ENCODE data around the gene PODXL2.
"Not testable (repeated sequence)": the region's sequence is repeated elsewhere in the genome, so short reads cannot be mapped to it uniquely, and the experiment has no call there.

Gene PODXL2

DNA sequence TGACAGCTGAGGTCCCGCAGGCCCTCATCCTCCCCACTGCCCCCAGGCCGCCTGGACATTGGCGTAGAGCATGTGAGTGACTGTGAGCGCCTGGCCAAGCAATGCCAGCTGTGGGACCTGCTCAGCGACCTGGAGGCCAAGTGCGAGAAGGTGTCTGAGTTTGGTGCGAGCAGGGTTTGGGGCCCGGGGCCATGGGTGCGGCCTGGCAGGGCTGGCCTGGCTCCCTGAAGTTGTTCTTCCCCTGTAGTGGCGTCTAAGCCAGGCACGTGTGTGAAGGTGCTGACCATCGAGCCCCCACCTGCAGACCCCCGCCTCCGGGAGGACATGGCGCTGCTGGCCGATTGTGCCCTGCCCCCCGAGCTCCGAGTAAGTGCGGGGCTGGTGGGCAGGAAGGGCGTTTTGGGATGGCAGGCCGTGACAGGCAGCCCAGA is 48.0 kb downstream of the PODXL2 start:
- no peak for DNase-seq

DNA sequence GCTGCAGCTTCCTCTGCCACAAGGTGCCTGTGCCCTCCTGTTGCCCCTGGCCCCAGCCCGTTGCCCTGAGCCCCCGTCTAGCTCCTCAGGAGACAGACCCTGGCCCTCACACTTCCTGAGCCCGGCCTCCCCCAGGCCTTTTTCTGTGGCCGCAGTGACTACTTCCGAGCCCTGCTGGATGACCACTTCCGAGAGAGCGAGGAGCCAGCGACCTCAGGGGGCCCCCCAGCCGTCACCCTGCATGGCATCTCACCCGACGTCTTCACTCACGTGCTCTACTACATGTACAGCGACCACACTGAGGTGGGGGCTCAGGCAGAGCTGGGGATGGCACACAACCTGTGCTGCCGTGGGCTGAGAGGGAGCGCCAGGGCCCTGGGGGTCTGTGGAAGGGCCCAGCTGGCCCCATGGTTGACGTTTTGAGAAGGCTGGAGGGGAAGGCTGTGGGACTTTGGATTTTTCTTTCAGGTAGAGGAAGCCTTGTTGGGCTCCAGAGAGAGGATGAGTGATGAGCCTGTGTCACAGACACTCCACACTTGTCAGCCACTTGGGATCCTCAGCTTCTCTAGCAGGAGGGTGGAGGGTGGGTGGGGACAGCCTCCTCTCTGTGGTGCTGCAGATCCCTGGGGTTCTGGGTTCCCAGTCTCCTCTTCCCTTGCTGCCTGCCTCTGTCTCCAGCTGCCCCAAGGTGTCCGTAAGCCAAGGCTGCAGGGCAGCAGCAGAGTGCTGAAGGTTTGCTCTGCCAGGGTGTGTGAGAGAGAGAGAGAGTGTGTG is 48.7 kb downstream of the PODXL2 start:
- no peak for DNase-seq

- no peak for DNase-seq
Measured at GRCh38 chr3:127678315-127678599, 49.3 kb downstream of the PODXL2 start.

GRCh38 chr3:127678611-127679533 is 49.9 kb downstream of the PODXL2 start:
- DNase-seq, result no peak

DNA sequence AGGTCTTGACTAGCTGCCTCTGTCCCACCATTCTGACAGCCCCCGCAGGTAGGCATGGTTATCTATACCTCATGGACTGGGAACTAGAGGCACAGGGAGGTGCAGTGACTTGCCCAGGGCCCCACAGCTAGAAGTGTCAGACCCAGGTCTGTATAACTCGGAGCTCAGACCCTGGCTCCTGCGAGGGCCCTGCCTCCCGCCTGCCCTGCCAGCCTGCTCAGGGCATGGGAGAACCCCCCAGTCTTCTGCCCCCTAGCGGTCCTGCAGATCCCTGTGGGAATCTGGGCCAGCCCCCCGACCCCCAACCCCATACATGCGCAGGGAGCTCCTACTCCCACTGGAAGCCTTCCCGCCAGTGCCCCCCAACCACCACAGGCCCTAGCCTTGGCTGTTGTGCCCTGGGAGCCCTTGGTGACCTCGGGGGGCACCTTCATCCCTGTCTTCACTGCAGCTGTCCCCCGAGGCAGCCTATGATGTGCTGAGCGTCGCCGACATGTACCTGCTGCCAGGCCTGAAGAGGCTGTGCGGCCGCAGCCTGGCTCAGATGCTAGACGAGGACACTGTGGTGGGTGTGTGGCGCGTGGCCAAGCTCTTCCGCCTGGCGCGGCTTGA is 50.7 kb downstream of the PODXL2 start:
- DNase-seq, result no peak

- DNase-seq, result no peak
Measured at GRCh38 chr3:127680146-127680661, 51.2 kb downstream of the PODXL2 start.

- no peak for DNase-seq
Measured at GRCh38 chr3:127680798-127681221, 51.8 kb downstream of the PODXL2 start.

DNA sequence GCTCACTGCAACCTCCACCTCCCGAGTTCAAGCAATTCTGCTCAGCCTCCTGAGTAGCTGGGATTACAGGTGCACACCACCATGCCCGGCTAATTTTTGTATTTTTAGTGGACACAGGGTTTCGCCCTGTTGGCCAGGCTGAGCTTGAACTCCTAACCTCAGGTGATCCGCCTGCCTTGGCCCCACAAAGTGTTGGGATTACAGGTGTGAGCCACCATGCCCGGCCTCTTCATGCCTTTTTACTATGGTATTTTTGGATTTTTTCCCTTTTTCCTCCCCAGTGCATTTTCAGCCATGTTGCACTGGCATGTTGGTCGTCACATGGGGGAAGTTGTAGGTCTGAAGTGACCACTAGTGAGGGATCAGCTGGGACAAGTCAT is 53.2 kb downstream of the PODXL2 start:
- DNase-seq, result not testable (repeated sequence)

GRCh38 chr3:127682561-127682960 is 53.6 kb downstream of the PODXL2 start:
- DNase-seq, result no peak

DNA sequence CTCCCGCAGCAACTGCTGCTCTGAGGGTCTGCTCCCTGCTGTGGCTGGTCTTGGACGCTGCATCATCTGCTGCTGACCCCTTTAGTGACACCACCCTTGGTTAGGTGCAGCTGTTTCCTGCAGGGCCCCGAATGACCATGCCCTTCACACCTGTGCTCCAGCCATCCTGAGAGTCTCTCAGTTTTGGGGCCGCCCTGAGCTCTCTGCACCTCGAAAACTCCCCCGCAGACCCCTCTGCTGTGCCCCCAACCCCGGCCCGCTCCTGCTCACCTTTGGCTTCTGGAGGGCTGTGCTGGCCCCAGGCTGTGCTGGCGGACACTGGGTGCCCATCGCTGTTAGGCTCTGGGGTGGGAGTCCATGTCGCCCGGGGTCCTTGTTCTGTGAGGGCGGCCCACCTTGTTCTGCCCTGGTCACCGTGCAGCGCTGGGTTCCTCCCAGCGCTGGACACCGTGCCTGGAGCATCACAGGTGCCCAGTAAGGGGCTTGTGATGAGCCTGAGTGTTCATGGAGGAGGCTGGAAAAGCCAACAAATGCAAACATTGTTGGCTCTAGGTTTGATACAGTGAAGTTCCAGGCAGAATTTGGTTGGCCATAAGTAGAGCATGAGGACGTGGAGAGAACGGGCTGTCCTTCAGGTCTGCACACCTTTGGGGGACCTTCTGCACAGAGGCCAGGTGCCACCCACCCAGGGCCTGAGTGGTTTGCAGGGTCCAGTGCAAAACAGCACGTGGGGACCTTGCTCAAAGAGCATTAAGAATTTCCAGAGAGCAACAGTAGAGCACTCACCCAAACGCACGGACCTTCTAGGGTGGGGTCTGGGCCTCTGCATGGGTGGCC is 56.1 kb downstream of the PODXL2 start:
- no peak for DNase-seq

- DNase-seq, result no peak
Measured at GRCh38 chr3:127685708-127686511, 56.9 kb downstream of the PODXL2 start.

DNA sequence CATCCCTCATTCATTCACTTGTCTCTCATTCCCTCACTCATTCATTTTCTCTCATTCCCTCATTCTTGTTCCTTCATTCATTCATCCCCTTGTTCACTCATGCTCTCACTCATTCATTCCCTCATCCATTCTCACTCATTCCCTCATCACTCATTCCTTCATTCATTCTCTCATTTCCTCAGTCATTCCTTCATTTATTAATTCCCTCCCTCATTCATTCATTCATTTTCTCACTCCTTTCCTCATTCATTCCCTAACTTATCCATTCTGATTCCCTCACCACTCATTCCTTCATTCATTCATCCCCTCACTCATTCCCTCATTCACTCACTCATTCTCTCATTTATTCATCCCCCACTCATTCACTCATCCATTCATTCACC is 57.5 kb downstream of the PODXL2 start:
- no peak for DNase-seq

DNA sequence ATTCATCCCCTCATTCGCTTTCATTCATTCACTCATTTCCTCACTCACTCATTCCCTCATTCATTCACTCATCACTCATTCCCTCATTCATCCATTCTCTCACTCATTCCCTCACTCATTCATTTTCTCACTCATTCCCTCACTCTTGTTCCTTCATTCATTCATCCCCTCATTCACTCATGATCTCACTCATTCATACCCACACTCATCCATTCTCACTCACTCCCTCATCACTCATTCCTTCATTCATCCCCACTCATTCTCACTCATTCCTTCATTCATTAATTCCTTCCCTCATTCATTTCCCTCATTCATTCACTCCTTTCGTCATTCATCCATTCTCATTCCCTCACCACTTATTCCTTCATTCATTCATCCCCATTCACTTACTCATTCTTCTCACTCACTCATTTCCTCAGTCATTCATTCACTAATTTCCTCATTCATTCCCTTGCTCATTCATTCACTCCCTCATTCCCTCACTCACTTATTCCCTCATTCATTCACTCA is 58.3 kb downstream of the PODXL2 start:
- DNase-seq, result no peak

- no peak for DNase-seq
Measured at GRCh38 chr3:127688022-127688415, 59.0 kb downstream of the PODXL2 start.

GRCh38 chr3:127688416-127689265 is 59.7 kb downstream of the PODXL2 start:
- no peak for DNase-seq

DNA sequence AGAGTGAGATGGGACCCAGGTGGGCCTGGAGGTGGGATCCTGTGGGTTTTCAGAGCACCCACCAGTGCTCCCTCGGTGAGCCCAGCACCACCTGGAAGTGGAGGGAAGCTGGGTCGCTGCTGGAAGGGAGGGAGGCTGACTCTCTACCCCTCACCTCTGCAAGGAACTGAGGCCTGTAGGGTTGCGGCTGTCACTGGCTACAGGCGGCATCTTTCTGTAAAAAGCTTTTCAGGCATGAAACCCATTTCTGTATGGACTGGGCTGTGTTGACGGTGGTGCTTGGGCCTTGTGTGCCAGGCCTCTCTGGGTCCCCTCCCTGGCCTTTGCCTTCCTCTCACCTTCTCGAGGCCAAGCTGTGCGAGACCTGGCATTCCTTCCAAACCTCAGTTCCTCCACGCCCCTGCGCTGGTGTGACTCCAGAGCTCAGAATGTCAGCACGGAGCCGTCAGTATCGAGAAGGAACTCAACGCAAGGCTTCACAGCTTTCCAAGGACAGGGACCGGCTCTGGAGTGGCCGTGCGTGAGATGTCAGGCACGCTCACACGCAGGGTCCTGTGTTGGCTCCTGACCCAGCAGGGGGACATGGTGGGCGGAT is 60.4 kb downstream of the PODXL2 start:
- DNase-seq, result no peak

GRCh38 chr3:127690106-127690505 is 61.1 kb downstream of the PODXL2 start:
- DNase-seq, result no peak

DNA sequence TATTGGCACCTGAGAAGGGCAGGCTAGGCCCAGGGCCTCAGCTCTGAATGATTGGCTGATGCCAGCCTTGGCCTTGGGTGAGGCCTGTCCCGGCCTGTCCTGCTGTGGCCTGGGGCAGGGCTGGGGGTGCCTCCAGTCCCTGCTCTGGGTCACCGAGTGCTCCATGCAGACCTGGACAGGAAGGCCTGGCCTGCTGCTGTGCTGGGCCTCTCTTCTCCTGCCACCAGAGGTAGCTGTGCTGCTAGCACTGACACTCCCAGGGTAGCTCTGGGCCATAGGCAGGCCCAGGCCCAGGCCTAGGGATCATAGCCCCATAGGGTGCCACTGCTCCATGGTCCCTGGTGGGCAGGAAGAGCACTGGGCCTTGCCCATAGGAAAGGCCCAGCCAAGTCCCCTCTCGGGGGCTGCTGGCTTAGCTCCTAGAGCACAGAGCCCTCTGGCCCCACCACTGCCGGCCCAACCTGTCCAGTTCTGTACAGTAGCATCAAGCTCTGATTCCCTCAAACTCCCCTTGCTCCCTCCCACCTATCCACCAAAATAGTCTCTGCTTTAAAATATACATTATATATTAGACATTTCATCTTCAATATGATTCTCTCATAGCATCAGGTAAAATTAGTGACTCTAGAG is 62.0 kb downstream of the PODXL2 start:
- no peak for DNase-seq

- DNase-seq, result no peak
Measured at GRCh38 chr3:127691489-127691888, 62.5 kb downstream of the PODXL2 start.

DNA sequence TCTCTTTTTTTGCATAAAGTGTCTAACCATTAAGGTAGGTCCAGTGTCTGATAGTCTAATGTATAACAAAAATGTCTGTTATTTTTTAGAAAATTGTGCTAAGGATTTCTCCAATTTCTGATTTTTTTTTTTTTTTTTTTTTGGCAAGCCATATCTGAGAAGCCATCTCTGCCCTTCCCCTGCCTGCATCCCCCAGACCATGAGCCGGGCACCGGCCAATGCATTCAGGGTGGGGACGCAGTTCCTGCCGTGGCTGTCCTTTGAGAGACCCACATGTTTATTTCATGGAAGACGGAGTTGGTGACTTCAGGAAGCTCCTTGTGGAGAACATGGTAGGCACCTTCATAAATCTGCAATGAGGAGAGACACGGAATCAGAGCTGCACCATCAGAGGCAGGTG is 63.0 kb downstream of the PODXL2 start:
- no peak for DNase-seq
